ENCODE results near the gene TEAD1. TPM values are rescaled to one million over a fixed set of nuclear protein-coding genes. Genes with fewer than 3 reads are reported as not detected.

Gene TEAD1
- total RNA-seq, 1 experiment from 2014 or later = 102 TPM

DNA sequence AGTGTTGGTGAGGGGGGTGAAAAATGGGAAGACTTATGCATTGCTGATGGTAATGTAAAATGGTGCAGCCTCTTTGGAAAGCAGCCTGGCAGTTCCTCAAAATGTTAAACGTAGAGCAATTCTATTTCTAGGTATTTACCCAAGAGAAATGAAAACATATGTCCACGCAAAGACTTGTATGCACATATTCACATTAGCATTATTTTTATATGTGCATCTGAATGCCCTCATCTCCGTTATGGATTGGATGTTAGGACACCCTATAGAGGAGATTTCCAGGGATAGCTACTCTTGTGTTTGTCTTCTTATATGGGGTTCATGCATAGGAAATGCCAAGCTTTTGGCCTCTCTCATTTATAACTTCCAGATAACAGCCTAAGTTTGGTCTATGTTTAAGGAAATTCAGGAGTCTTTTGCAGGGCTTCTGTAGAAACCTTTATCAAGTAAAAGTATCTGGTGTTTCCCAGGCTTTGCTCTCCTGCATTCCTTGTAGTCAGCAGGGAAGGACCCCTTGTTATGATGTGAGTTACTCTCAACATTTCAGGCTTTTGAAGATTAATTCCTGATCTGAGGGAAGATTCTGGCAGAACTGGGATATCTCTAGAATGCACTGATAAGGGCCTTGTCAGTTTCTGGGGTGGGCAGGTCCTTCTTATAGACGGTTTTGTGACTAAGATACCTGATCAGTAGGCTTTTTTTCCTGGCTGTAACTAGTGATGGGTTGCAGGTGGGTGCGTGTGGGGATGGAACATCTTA, 116.8 kb downstream of the TEAD1 start:
- DNase-seq (ENCODE audit: low read depth, low spot score) (no peak), ATAC-seq (no peak)
- POLR2A ChIA-PET = no interaction called here
- BruUV-seq (replicated peaks) = no TSS peak
- intact Hi-C loops (cut with micrococcal nuclease; ENCODE audit: unreplicated experiment) (no loop called here), in situ Hi-C loops (cut with HindIII; ENCODE audit: low pct_unique_long_range_greater_than_20kb, low sequenced_read_pairs) (no loop called here)
- CTCF ChIA-PET = no interaction called here
- Histone ChIP-seq H3K4me3 (ENCODE audit: low read depth in 2 of 2, low read length in 2 of 2) (no peak overlapping the region), H3K27me3 (ENCODE audit: control insufficient read depth, insufficient read depth, low read length) (no peaks in the 10 kb centered on the region), H3K4me1 (ENCODE audit: control insufficient read depth, insufficient read depth, low read length) (no peaks in the 10 kb centered on the region), H3K36me3 (ENCODE audit: control insufficient read depth, insufficient read depth, low read length) (no peaks in the 10 kb centered on the region), H3K27ac (ENCODE audit: low read length) (no peak overlapping the region), H3K9me3 (ENCODE audit: control insufficient read depth, insufficient read depth, low read depth, low read length) (no peaks in the 10 kb centered on the region)
- TF ChIP-seq CTCF (IDR thresholded peaks at IDR 0.05) (no peak), POLR2AphosphoS5 (IDR thresholded peaks at IDR 0.05; ENCODE audit: low read depth, low read length) (no peak), TCF7L2 (IDR thresholded peaks at IDR 0.05; ENCODE audit: low read depth, low read length) (no peak), SIN3A (IDR thresholded peaks at IDR 0.05; ENCODE audit: borderline replicate concordance, insufficient read depth, low read depth, low read length) (no peak)
- TF ChIP-seq, protein P1, sequence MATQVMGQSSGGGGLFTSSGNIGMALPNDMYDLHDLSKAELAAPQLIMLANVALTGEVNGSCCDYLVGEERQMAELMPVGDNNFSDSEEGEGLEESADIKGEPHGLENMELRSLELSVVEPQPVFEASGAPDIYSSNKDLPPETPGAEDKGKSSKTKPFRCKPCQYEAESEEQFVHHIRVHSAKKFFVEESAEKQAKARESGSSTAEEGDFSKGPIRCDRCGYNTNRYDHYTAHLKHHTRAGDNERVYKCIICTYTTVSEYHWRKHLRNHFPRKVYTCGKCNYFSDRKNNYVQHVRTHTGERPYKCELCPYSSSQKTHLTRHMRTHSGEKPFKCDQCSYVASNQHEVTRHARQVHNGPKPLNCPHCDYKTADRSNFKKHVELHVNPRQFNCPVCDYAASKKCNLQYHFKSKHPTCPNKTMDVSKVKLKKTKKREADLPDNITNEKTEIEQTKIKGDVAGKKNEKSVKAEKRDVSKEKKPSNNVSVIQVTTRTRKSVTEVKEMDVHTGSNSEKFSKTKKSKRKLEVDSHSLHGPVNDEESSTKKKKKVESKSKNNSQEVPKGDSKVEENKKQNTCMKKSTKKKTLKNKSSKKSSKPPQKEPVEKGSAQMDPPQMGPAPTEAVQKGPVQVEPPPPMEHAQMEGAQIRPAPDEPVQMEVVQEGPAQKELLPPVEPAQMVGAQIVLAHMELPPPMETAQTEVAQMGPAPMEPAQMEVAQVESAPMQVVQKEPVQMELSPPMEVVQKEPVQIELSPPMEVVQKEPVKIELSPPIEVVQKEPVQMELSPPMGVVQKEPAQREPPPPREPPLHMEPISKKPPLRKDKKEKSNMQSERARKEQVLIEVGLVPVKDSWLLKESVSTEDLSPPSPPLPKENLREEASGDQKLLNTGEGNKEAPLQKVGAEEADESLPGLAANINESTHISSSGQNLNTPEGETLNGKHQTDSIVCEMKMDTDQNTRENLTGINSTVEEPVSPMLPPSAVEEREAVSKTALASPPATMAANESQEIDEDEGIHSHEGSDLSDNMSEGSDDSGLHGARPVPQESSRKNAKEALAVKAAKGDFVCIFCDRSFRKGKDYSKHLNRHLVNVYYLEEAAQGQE (IDR thresholded peaks at IDR 0.05; ENCODE audit: insufficient read depth in 1 of 2, low read depth in 2 of 2, low read length in 1 of 2) = no peak

DNA sequence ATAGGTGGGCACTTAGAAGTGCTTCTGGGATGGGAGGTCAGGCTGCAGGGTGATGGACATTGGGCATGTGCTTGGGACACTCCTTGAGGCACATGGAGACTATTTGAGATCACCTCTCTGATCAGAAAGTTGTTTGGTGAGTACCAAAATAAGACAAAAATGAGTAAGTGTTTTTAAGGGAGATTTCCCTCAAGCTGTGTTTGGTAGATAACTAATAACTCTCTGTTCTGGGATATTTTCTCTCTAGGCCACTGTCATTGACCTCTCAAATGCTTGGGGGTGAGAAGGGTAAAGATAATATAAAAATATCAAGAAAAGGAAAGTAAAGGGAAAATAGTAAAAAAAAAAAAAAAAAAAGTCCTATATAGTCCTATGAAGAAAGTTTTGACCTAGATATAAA, 117.8 kb downstream of the TEAD1 start:
- in situ Hi-C loops (cut with HindIII; ENCODE audit: low pct_unique_long_range_greater_than_20kb, low sequenced_read_pairs) = no loop called here
- Histone ChIP-seq H3K27ac (ENCODE audit: low read length) (no peak overlapping the region), H3K27me3 (ENCODE audit: control insufficient read depth, insufficient read depth, low read length) (no peaks in the 10 kb centered on the region), H3K4me3 (ENCODE audit: low read depth in 2 of 2, low read length in 2 of 2) (no peak overlapping the region), H3K36me3 (ENCODE audit: control insufficient read depth, insufficient read depth, low read length) (no peaks in the 10 kb centered on the region), H3K9me3 (ENCODE audit: control insufficient read depth, insufficient read depth, low read depth, low read length) (no peaks in the 10 kb centered on the region), H3K4me1 (ENCODE audit: control insufficient read depth, insufficient read depth, low read length) (no peaks in the 10 kb centered on the region)
- POLR2A ChIA-PET = interaction anchor here (0.7 kb wide), 1 partner anchor 42 kb away, joined by 14 read pairs; no protein-coding TSS in a partner anchor
- no TSS peak for BruUV-seq (replicated peaks)
- CTCF ChIA-PET = interaction anchor here (0.7 kb wide), 1 partner anchor 704 kb away, joined by 12 read pairs; no protein-coding TSS in a partner anchor
- no peak for DNase-seq (ENCODE audit: low read depth, low spot score)
- TF ChIP-seq CTCF (IDR thresholded peaks at IDR 0.05) (no peak), POLR2AphosphoS5 (IDR thresholded peaks at IDR 0.05; ENCODE audit: low read depth, low read length) (no peak)
- TF ChIP-seq, protein P1 (IDR thresholded peaks at IDR 0.05; ENCODE audit: insufficient read depth in 1 of 2, low read depth in 2 of 2, low read length in 1 of 2) = no peak
- intact Hi-C loops (cut with micrococcal nuclease; ENCODE audit: unreplicated experiment) = no loop called here
- no peak for ATAC-seq
